ENCODE results near the gene FOXI1.

Gene FOXI1

GRCh38 chr5:170149206-170149515 lies 43.5 kb downstream of the FOXI1 start:
- Histone ChIP-seq H3K9ac (ENCODE audit: low read length) (no peak overlapping the region), H3K23ac (ENCODE audit: low read length) (no peak overlapping the region), H3K4ac (ENCODE audit: low read depth, low read length) (no peak overlapping the region), H3K27me3 (ENCODE audit: insufficient read depth, low read length, poor library complexity) (no peaks in the 10 kb centered on the region), H3K4me2 (ENCODE audit: low read length) (no peak overlapping the region), H2BK15ac (replicated peaks; ENCODE audit: low read depth) (no peak overlapping the region), H3K27ac (ENCODE audit: low read depth, low read length) (no peak overlapping the region), H3K79me1 (ENCODE audit: low read length) (no peaks in the 10 kb centered on the region), H3K79me2 (ENCODE audit: control insufficient read depth, insufficient read depth, low read length) (no peaks in the 10 kb centered on the region), H3K56ac (ENCODE audit: low read length) (no peak overlapping the region), H3K18ac (ENCODE audit: low read length) (no peak overlapping the region), H3K4me3 (ENCODE audit: low read length) (no peak overlapping the region), H2BK120ac (ENCODE audit: low read depth, low read length) (no peak overlapping the region), H3K36me3 (ENCODE audit: control insufficient read depth, insufficient read depth, low read length) (no peaks in the 10 kb centered on the region), H3K4me1 (ENCODE audit: control insufficient read depth, low read depth, low read length) (no peaks in the 10 kb centered on the region), H2AK5ac (ENCODE audit: low read length) (no peak overlapping the region), H4K5ac (ENCODE audit: low read length) (no peak overlapping the region), H2BK5ac (ENCODE audit: low read length) (no peak overlapping the region), H4K8ac (ENCODE audit: low read depth, low read length) (no peak overlapping the region)
- WGBS (ENCODE audit: extremely low coverage, insufficient coverage, low lambda C conversion rate), result no CpG with 5 or more reads among the region's 7 CpGs
- DNase-seq, result no peak

- no peak overlapping the region for H3K56ac ChIP-seq (ENCODE audit: low read length)
- no peak overlapping the region for H3K4me3 ChIP-seq (ENCODE audit: low read length)
- no peaks in the 10 kb centered on the region for H3K36me3 ChIP-seq (ENCODE audit: control insufficient read depth, insufficient read depth, low read length)
- H3K23ac ChIP-seq (ENCODE audit: low read length), result no peak overlapping the region
- no peak overlapping the region for H2BK120ac ChIP-seq (ENCODE audit: low read depth, low read length)
- H3K79me1 ChIP-seq (ENCODE audit: low read length), result no peaks in the 10 kb centered on the region
- no peak overlapping the region for H2BK5ac ChIP-seq (ENCODE audit: low read length)
- no peak overlapping the region for H4K5ac ChIP-seq (ENCODE audit: low read length)
- no peak for DNase-seq
- no peak overlapping the region for H4K8ac ChIP-seq (ENCODE audit: low read depth, low read length)
- H2BK15ac ChIP-seq (replicated peaks; ENCODE audit: low read depth), result no peak overlapping the region
- H3K27ac ChIP-seq (ENCODE audit: low read depth, low read length), result peak overlapping the region; percentile 80
- no peaks in the 10 kb centered on the region for H3K27me3 ChIP-seq (ENCODE audit: insufficient read depth, low read length, poor library complexity)
- no peaks in the 10 kb centered on the region for H3K4me1 ChIP-seq (ENCODE audit: control insufficient read depth, low read depth, low read length)
- no CpG with 5 or more reads among the region's 5 CpGs for WGBS (ENCODE audit: extremely low coverage, insufficient coverage, low lambda C conversion rate)
- H3K18ac ChIP-seq (ENCODE audit: low read length), result no peak overlapping the region
- H3K79me2 ChIP-seq (ENCODE audit: control insufficient read depth, insufficient read depth, low read length), result no peaks in the 10 kb centered on the region
- H3K4ac ChIP-seq (ENCODE audit: low read depth, low read length), result no peak overlapping the region
- H2AK5ac ChIP-seq (ENCODE audit: low read length), result no peak overlapping the region
- H3K9ac ChIP-seq (ENCODE audit: low read length), result no peak overlapping the region
- H3K4me2 ChIP-seq (ENCODE audit: low read length), result no peak overlapping the region
Observed at GRCh38 chr5:170150713-170151096, 45.0 kb downstream of the FOXI1 start.

GRCh38 chr5:170151097-170151831 lies 45.6 kb downstream of the FOXI1 start:
- H3K36me3 ChIP-seq (ENCODE audit: control insufficient read depth, insufficient read depth, low read length), result no peaks in the 10 kb centered on the region
- peak overlapping the region; percentile 80 for H3K27ac ChIP-seq (ENCODE audit: low read depth, low read length)
- no peak overlapping the region for H2BK120ac ChIP-seq (ENCODE audit: low read depth, low read length)
- no peaks in the 10 kb centered on the region for H3K79me1 ChIP-seq (ENCODE audit: low read length)
- H4K8ac ChIP-seq (ENCODE audit: low read depth, low read length), result no peak overlapping the region
- peak overlapping the region; percentile 49 for H3K56ac ChIP-seq (ENCODE audit: low read length)
- no CpG with 5 or more reads among the region's 7 CpGs for WGBS (ENCODE audit: extremely low coverage, insufficient coverage, low lambda C conversion rate)
- no peak overlapping the region for H2BK15ac ChIP-seq (replicated peaks; ENCODE audit: low read depth)
- no peaks in the 10 kb centered on the region for H3K4me1 ChIP-seq (ENCODE audit: control insufficient read depth, low read depth, low read length)
- H3K23ac ChIP-seq (ENCODE audit: low read length), result no peak overlapping the region
- H3K4me3 ChIP-seq (ENCODE audit: low read length), result no peak overlapping the region
- H4K5ac ChIP-seq (ENCODE audit: low read length), result no peak overlapping the region
- H3K18ac ChIP-seq (ENCODE audit: low read length), result no peak overlapping the region
- H2AK5ac ChIP-seq (ENCODE audit: low read length), result no peak overlapping the region
- no peaks in the 10 kb centered on the region for H3K27me3 ChIP-seq (ENCODE audit: insufficient read depth, low read length, poor library complexity)
- no peaks in the 10 kb centered on the region for H3K79me2 ChIP-seq (ENCODE audit: control insufficient read depth, insufficient read depth, low read length)
- H3K9ac ChIP-seq (ENCODE audit: low read length), result no peak overlapping the region
- peak; percentile 95 for DNase-seq
- H2BK5ac ChIP-seq (ENCODE audit: low read length), result no peak overlapping the region
- H3K4ac ChIP-seq (ENCODE audit: low read depth, low read length), result no peak overlapping the region
- H3K4me2 ChIP-seq (ENCODE audit: low read length), result no peak overlapping the region

GRCh38 chr5:170152767-170153166 lies 47.1 kb downstream of the FOXI1 start:
- H3K23ac ChIP-seq (ENCODE audit: low read length), result no peak overlapping the region

GRCh38 chr5:170154297-170154696 lies 48.6 kb downstream of the FOXI1 start:
- H2BK5ac ChIP-seq (ENCODE audit: low read length), result no peak overlapping the region
- no peaks in the 10 kb centered on the region for H3K27me3 ChIP-seq (ENCODE audit: insufficient read depth, low read length, poor library complexity)
- no peak overlapping the region for H3K23ac ChIP-seq (ENCODE audit: low read length)
- H2AK5ac ChIP-seq (ENCODE audit: low read length), result no peak overlapping the region
- H3K4me2 ChIP-seq (ENCODE audit: low read length), result no peak overlapping the region
- no peak overlapping the region for H4K5ac ChIP-seq (ENCODE audit: low read length)
- H3K4me1 ChIP-seq (ENCODE audit: control insufficient read depth, low read depth, low read length), result no peaks in the 10 kb centered on the region
- WGBS (ENCODE audit: extremely low coverage, insufficient coverage, low lambda C conversion rate), result no CpG with 5 or more reads among the region's 4 CpGs
- no peak overlapping the region for H3K4me3 ChIP-seq (ENCODE audit: low read length)
- no peaks in the 10 kb centered on the region for H3K79me1 ChIP-seq (ENCODE audit: low read length)
- no peak overlapping the region for H4K8ac ChIP-seq (ENCODE audit: low read depth, low read length)
- H3K9ac ChIP-seq (ENCODE audit: low read length), result no peak overlapping the region
- no peaks in the 10 kb centered on the region for H3K36me3 ChIP-seq (ENCODE audit: control insufficient read depth, insufficient read depth, low read length)
- H3K79me2 ChIP-seq (ENCODE audit: control insufficient read depth, insufficient read depth, low read length), result no peaks in the 10 kb centered on the region
- no peak overlapping the region for H2BK15ac ChIP-seq (replicated peaks; ENCODE audit: low read depth)
- H3K27ac ChIP-seq (ENCODE audit: low read depth, low read length), result no peak overlapping the region
- no peak overlapping the region for H3K56ac ChIP-seq (ENCODE audit: low read length)
- no peak overlapping the region for H3K4ac ChIP-seq (ENCODE audit: low read depth, low read length)
- no peak overlapping the region for H3K18ac ChIP-seq (ENCODE audit: low read length)
- DNase-seq, result no peak
- H2BK120ac ChIP-seq (ENCODE audit: low read depth, low read length), result no peak overlapping the region

More at GRCh38 chr5:170152767-170153166, 47.1 kb downstream of the FOXI1 start:
- Histone ChIP-seq H2AK5ac (ENCODE audit: low read length) (no peak overlapping the region), H3K4ac (ENCODE audit: low read depth, low read length) (no peak overlapping the region), H4K5ac (ENCODE audit: low read length) (no peak overlapping the region), H4K8ac (ENCODE audit: low read depth, low read length) (no peak overlapping the region), H3K56ac (ENCODE audit: low read length) (no peak overlapping the region), H3K4me1 (ENCODE audit: control insufficient read depth, low read depth, low read length) (no peaks in the 10 kb centered on the region), H3K18ac (ENCODE audit: low read length) (no peak overlapping the region), H3K9ac (ENCODE audit: low read length) (no peak overlapping the region), H3K4me2 (ENCODE audit: low read length) (no peak overlapping the region), H3K27me3 (ENCODE audit: insufficient read depth, low read length, poor library complexity) (no peaks in the 10 kb centered on the region), H3K4me3 (ENCODE audit: low read length) (no peak overlapping the region), H3K27ac (ENCODE audit: low read depth, low read length) (no peak overlapping the region), H2BK5ac (ENCODE audit: low read length) (no peak overlapping the region), H3K79me1 (ENCODE audit: low read length) (no peaks in the 10 kb centered on the region), H3K36me3 (ENCODE audit: control insufficient read depth, insufficient read depth, low read length) (no peaks in the 10 kb centered on the region), H3K79me2 (ENCODE audit: control insufficient read depth, insufficient read depth, low read length) (no peaks in the 10 kb centered on the region), H2BK15ac (replicated peaks; ENCODE audit: low read depth) (no peak overlapping the region), H2BK120ac (ENCODE audit: low read depth, low read length) (no peak overlapping the region)
- no CpG with 5 or more reads among the region's 3 CpGs for WGBS (ENCODE audit: extremely low coverage, insufficient coverage, low lambda C conversion rate)
- DNase-seq, result no peak

- no peak overlapping the region for H3K4me3 ChIP-seq (ENCODE audit: low read length)
- H3K56ac ChIP-seq (ENCODE audit: low read length), result no peak overlapping the region
- no peak overlapping the region for H3K18ac ChIP-seq (ENCODE audit: low read length)
- H2BK15ac ChIP-seq (replicated peaks; ENCODE audit: low read depth), result no peak overlapping the region
- no peak overlapping the region for H3K4ac ChIP-seq (ENCODE audit: low read depth, low read length)
- H2BK5ac ChIP-seq (ENCODE audit: low read length), result no peak overlapping the region
- no peak overlapping the region for H2AK5ac ChIP-seq (ENCODE audit: low read length)
- H2BK120ac ChIP-seq (ENCODE audit: low read depth, low read length), result no peak overlapping the region
- no peak for DNase-seq
- H3K27me3 ChIP-seq (ENCODE audit: insufficient read depth, low read length, poor library complexity), result no peaks in the 10 kb centered on the region
- no peak overlapping the region for H3K23ac ChIP-seq (ENCODE audit: low read length)
- no peak overlapping the region for H3K9ac ChIP-seq (ENCODE audit: low read length)
- no peaks in the 10 kb centered on the region for H3K36me3 ChIP-seq (ENCODE audit: control insufficient read depth, insufficient read depth, low read length)
- no peaks in the 10 kb centered on the region for H3K4me1 ChIP-seq (ENCODE audit: control insufficient read depth, low read depth, low read length)
- H4K5ac ChIP-seq (ENCODE audit: low read length), result no peak overlapping the region
- no peak overlapping the region for H3K27ac ChIP-seq (ENCODE audit: low read depth, low read length)
- no CpG with 5 or more reads among the region's 2 CpGs for WGBS (ENCODE audit: extremely low coverage, insufficient coverage, low lambda C conversion rate)
- H4K8ac ChIP-seq (ENCODE audit: low read depth, low read length), result no peak overlapping the region
- no peaks in the 10 kb centered on the region for H3K79me2 ChIP-seq (ENCODE audit: control insufficient read depth, insufficient read depth, low read length)
- H3K79me1 ChIP-seq (ENCODE audit: low read length), result no peaks in the 10 kb centered on the region
- H3K4me2 ChIP-seq (ENCODE audit: low read length), result no peak overlapping the region
Observed at GRCh38 chr5:170154744-170155143, 49.0 kb downstream of the FOXI1 start.

Data from mesendoderm (in vitro differentiated cells).